HG03432 (cell line): ENCODE measurements around the gene TMEM51.
"Not testable (repeated sequence)": the region's sequence is repeated elsewhere in the genome, so short reads cannot be mapped to it uniquely, and the experiment has no call there.

Source experiments
- ATAC-seq: cut with Tn5 transposase; IDR thresholded peaks from one replicate; pipeline ENCODE4 v1.9.1; 2021; ENCODE audit warnings: mild to moderate bottlenecking, moderate library complexity; ENCODE audit not compliant: unreplicated experiment

The TMEM51 gene

DNA sequence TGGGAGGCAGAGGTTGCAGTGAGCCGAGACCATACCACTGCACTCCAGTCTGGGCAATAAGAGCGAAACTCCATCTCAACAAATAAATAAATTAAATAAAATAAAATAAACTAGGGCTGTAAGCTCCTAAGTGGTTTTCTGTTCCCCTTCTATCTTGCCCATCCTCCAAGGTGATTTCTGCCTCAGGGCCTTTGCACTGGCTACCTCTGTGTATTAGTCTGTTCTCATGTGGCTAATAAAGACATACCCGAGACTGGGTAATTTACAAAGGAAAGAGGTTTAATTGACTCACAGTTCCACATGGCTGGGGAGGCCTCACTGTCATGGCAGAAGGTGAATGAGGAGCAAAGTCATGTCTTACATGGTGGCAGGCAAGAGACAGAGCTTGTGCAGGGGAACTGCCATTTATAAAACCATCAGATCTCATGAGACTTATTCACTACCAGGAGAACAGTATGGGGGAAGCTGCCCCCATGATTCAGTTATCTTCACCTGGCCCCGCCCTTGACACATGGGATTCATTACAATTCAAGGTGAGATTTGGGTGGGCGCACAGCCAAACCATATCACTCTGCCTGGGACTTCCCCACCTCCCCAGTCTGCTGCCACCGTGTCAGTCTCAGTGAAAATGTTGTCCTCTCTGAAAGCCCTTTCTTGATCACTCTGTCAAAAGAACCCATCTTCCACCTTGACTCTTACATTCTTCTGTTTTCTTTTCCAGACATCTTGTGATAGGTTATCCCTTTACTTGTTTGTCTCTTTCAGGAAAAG is 22.0 kb downstream of the TMEM51 start:
- not testable (repeated sequence) for ATAC-seq

DNA sequence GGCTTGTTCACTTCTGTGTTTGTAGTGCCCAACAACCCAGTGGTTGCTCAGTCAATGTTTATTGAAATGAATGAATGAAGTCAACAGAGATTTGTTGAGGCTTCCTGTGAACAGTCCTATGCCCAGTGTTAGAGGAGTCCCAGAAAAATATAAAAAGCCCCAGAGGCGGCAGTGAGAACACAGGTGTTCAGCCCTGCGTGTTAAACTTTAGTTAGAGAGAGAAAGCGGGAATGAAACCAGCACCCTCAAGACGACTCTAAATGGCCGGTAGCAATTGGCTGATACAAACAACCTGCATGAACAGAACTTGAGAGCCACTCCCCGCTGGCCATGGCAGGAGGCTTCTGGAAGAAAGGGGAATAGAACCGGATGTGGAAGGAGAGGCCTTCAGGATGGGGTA is 22.6 kb downstream of the TMEM51 start:
- ATAC-seq = peak; percentile 68

- ATAC-seq = no peak
These were observed 23.5 kb downstream of the TMEM51 start for GRCh38 chr1:15176898-15177665.

- no peak for ATAC-seq
These were observed 24.2 kb downstream of the TMEM51 start for GRCh38 chr1:15177710-15178166.

- ATAC-seq = no peak
These were observed 25.3 kb downstream of the TMEM51 start for GRCh38 chr1:15178571-15179484.

- ATAC-seq = no peak
These were observed 25.9 kb downstream of the TMEM51 start for GRCh38 chr1:15179485-15179883.

DNA sequence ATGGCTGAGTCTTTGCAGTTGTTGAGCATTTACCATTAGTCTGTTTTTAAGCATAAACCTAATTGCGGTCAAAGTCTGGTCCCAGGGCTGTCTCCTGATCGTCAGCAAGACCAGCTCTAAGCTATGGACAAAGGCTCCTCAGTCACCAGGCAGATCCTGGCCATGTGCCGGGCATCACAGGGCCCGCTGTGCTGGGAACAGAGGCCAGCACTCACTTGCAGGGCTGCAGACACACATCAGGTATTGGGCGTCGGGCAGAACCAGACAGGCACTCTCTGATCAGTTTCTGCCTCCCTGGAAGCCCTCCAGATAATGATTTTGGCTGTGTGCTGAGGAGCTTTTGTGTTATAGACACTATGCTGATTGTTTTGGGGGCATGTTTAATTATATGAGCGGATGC is 26.6 kb downstream of the TMEM51 start:
- ATAC-seq = no peak

GRCh38 chr1:15180945-15181523 is 27.5 kb downstream of the TMEM51 start:
- ATAC-seq = no peak

- no peak for ATAC-seq
These were observed 28.0 kb downstream of the TMEM51 start for GRCh38 chr1:15181564-15181963.

DNA sequence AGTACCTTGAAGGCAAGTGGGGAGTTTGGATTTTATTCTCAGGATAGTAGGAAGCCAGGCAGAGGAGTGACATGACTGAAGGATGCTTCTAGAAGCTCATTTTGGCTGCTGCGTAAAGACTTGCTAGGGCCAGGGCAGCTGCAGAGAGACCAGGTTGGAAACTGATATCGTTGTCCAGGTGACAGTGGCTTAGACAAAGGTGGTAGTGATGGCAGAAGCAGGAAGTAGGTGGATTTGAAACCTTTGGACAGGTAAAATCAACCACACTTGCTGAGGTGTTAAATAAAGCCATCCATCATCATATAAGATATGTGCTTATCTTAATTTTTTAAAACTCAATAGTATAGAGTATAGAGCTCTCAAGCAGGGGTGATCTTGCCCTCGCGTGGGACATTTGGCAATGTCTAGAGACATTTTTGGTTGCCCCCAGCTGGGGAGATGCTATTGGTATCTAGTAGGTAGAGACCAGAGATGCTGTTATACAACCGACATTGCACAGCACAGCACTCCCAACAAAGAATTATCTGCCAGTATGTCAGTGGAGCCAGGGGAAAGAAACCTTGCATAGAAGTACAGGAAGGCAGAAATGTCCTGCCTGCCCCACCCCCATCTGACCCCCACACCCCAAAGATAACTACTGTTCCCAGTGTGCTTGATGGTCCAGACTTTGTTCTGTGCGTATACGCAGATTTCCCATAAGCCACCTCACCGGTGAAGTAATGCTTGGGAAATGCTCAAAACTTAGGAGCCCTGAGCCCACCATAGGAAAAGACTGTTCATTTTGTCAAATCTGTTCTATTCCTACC is 31.1 kb downstream of the TMEM51 start:
- no peak for ATAC-seq

DNA sequence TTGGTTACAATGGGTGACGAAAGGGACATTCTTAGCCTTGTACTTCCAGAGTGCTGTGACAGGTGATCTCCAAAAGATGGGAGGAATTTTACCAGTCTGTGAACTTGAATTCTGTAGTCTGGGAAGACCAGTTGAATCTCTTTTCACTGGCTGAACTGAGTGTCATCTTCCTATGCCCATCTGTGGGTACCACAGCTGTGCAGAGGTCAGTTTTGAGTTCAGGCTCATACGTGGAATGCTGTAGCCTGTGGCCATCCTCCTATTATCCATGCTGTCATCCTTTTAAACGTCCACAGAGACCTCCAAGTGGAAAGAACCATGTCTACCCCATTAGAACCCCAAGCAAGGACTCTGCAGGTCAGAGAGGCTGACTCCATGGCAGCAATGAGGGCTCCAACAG is 32.1 kb downstream of the TMEM51 start:
- ATAC-seq = no peak

GRCh38 chr1:15186073-15186845 is 32.7 kb downstream of the TMEM51 start:
- ATAC-seq = no peak

DNA sequence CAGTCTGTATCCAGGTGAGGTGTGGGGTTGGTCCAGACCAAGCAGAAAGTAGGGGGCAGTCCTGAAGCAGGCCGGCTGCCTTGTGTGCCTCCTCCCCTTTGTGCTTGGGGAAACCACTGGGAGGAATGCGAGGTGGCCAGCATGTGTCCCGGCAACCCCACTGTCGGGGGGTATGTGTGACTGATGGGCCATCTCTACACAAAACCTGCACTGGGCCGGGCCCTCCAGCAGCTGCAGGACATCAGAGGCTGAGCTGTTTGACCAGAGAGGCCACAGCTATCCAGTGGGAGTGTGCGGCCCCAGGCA is 33.3 kb downstream of the TMEM51 start:
- ATAC-seq = no peak

DNA sequence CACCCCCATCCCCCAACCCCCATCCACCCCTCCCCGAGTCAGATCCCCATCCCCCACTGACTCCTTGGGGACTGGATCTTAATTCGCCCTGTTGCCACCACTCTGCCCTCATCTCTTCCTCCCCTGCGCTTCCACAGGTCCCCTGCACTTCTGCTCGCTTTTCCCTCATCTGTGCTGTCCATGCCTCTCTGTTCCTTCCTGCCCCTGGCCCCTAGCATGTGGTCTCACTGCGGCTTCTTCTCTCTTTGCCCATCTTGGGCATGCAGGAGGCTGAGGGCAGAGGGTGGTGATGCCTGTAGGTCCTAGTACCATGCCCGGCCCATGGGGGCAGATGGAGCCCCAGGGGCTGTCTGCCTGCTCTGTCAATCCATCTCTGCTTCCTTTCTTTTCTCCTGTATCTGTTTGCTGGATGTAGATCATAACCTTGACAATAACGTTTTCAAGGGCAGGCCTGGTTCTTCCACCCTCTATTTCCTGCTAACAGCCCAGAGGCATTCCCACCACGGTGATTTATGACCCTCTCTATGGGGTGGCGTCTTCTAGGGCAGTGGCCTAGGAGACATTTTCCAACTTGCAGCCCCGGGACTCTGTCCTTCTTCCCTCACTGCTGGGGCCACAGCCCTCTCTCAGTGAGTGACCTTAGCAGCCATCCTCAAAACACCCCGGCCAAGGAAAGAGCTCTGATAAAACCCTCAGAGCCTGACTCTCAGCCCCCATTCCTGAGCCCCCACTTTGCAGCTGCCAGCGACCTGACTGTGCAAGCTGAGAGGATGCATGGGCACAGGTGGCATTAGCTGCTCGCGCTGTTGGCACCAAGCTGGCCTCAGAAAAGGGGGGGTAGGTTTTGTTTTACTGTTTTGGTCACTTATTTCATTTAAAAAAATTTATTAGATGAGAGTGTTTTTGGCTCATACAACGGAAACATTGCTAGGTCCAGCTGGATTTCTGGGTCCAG is 33.9 kb downstream of the TMEM51 start:
- ATAC-seq = no peak

GRCh38 chr1:15188130-15188524 is 34.6 kb downstream of the TMEM51 start:
- no peak for ATAC-seq

DNA sequence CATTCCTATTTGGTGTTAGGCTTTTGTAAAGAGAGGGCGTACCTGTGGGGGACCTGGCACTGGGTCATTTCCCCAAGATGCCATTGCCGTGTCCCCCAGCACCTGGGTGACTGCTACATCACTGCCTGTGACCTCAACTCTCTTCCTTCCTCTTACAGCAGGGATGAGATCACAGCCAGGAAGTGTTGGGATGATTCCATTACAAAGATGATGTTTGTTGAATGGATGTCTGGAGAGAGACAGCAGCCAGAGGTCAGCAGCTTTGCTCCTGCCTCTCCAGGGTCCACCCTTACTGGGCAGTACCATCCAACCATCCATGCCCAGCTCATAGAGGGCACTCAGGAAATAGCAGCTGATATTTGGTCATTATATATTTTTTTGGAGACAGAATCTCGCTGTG is 35.1 kb downstream of the TMEM51 start:
- no peak for ATAC-seq

- ATAC-seq = no peak
These were observed 36.3 kb downstream of the TMEM51 start for GRCh38 chr1:15189692-15190370.

DNA sequence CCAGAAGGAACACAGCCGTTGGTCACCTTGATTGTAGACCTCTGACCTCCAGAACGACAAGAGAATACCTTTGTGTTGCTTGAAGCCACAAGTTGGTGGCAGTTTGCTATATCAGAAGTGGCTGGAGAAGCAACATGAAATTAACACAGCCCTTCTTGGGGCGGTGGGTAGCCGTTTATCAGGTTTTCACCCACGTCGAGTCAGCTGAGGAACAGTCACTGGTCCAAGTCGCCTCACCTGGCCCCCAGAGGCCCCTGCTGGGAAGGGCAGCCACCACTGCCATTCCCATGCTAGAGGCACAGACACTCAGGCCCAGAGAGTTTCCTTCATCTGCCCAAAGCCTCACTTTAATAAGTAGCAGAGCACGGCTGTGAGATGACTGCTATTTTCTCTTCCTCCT is 37.7 kb downstream of the TMEM51 start:
- no peak for ATAC-seq
